Keratinocyte (primary cell): ENCODE measurements around the gene MED12L. TPM values are rescaled to one million over a fixed set of nuclear protein-coding genes. Genes with fewer than 3 reads are reported as not detected.

Source experiments
- DNase-seq: peaks from one replicate; pipeline ENCODE4 v3.0.0-alpha.2; 2011; ENCODE audit warnings: low read depth, missing footprints, low spot score
- FAIRE-seq: peaks from 2 replicates; lab custom pipeline; 2011; peaks lifted over from hg19 to GRCh38; lab: Jason Lieb, UNC
- H2AFZ ChIP-seq: 2 replicates; pipeline ENCODE4 v1.6.0; 2012; ENCODE audit warnings: low read length, control low read depth, inconsistent platforms; ENCODE audit not compliant: control insufficient read depth
- H3K27ac ChIP-seq: 2 replicates; pipeline ENCODE4 v1.5.1; 2011; ENCODE audit warnings: low read length; ENCODE audit not compliant: control insufficient read depth, insufficient read depth
- H3K27me3 ChIP-seq: 3 replicates; pipeline ENCODE4 v1.6.0; 2011; ENCODE audit warnings: low read length; ENCODE audit not compliant: control insufficient read depth, insufficient read depth; ENCODE audit errors: extremely low read depth
- H3K36me3 ChIP-seq, 2 experiments: 2 replicates in 1 of 2; 3 replicates in 1 of 2; pipeline ENCODE4 v1.5.1; 2011; ENCODE audit warnings: low read length in 2 of 2, mild to moderate bottlenecking in 1 of 2; ENCODE audit not compliant: control insufficient read depth in 2 of 2, insufficient read depth in 2 of 2; ENCODE audit errors: extremely low read depth in 1 of 2
- H3K4me1 ChIP-seq: 3 replicates; pipeline ENCODE4 v1.5.1; 2011; ENCODE audit warnings: low read length; ENCODE audit not compliant: control insufficient read depth, insufficient read depth; ENCODE audit errors: extremely low read depth
- H3K4me2 ChIP-seq: 3 replicates; pipeline ENCODE4 v1.6.0; 2011; ENCODE audit warnings: low read depth, low read length; ENCODE audit not compliant: control insufficient read depth, insufficient read depth; ENCODE audit errors: extremely low read depth
- H3K4me3 ChIP-seq, 3 experiments: fragments of 200-600 bp in 1 of 3; sonication (generic) in 1 of 3; 2 replicates in 2 of 3; 3 replicates in 1 of 3; pipeline ENCODE4 v1.5.1; 2011 to 2016; ENCODE audit warnings: low read length in 3 of 3, mild to moderate bottlenecking in 3 of 3, control low read depth in 2 of 3, inconsistent platforms in 1 of 3, low read depth in 1 of 3, mixed read lengths in 1 of 3, mixed run types in 1 of 3, moderate library complexity in 1 of 3; ENCODE audit not compliant: control insufficient read depth in 2 of 3, insufficient read depth in 2 of 3; ENCODE audit errors: extremely low read depth in 1 of 3
- H3K79me2 ChIP-seq: 2 replicates; pipeline ENCODE4 v1.6.0; 2012; ENCODE audit warnings: low read length; ENCODE audit not compliant: control insufficient read depth, insufficient read depth
- H3K9ac ChIP-seq: 3 replicates; pipeline ENCODE4 v1.6.0; 2011; ENCODE audit warnings: low read length; ENCODE audit not compliant: control insufficient read depth, insufficient read depth; ENCODE audit errors: extremely low read depth
- H3K9me1 ChIP-seq: 3 replicates; pipeline ENCODE4 v1.6.0; 2011; ENCODE audit warnings: low read length; ENCODE audit not compliant: control insufficient read depth, insufficient read depth; ENCODE audit errors: extremely low read depth
- H3K9me3 ChIP-seq: 2 replicates; pipeline ENCODE4 v1.5.1; 2012; ENCODE audit warnings: low read depth, low read length; ENCODE audit not compliant: control insufficient read depth
- H4K20me1 ChIP-seq: 3 replicates; pipeline ENCODE4 v1.6.0; 2011; ENCODE audit warnings: low read length; ENCODE audit not compliant: control insufficient read depth, insufficient read depth; ENCODE audit errors: extremely low read depth
- EZH2 ChIP-seq: IDR thresholded peaks from one replicate; pipeline ENCODE4 v1.6.1; 2012; ENCODE audit warnings: inconsistent platforms, mild to moderate bottlenecking, low read length, moderate library complexity
- dilution Hi-C: fragments of 300-500 bp; cut with MboI; formaldehyde crosslinking; loops from one replicate; pipeline ENCODE4 v1.7.0; 2020; ENCODE audit warnings: low sequenced_read_pairs; ENCODE audit not compliant: extremely low pct_ligation_motif_present
- polyA plus RNA-seq, 5 experiments: library from polyadenylated mRNA; depleted of rRNA in 3 of 5; stranded (reverse) in 3 of 5; stranded (forward) in 1 of 5; unstranded in 1 of 5; fragments of >200 nt; gene quantifications; 1 replicate in 1 of 5; 2 replicates in 3 of 5; 3 replicates in 1 of 5; pipeline versions ENCODE4 v1.2.1 to v1.2.3, GENCODE V29; 2011 to 2012; ENCODE audit warnings: missing spikeins in 2 of 5, low read depth in 1 of 5, low replicate concordance in 1 of 5
- TF ChIP-seq, protein P1 (sequence below), 3 experiments: IDR thresholded peaks in 1 of 3; conservative IDR thresholded peaks in 1 of 3; optimal IDR thresholded peaks in 1 of 3; 2 replicates in 2 of 3; 3 replicates in 1 of 3; pipeline versions ENCODE3 to v1.5.1; 2011; ENCODE audit warnings: low read length in 3 of 3, mild to moderate bottlenecking in 3 of 3, moderate library complexity in 2 of 3, control low read depth in 1 of 3, inconsistent platforms in 1 of 3; ENCODE audit not compliant: insufficient read depth in 2 of 3; ENCODE audit errors: extremely low read depth in 1 of 3

Gene MED12L
- polyA plus RNA-seq, 1 donor (not counting 4 experiments of a cell fraction or from before 2014, with no cell fraction given) = 0.04 TPM

DNA sequence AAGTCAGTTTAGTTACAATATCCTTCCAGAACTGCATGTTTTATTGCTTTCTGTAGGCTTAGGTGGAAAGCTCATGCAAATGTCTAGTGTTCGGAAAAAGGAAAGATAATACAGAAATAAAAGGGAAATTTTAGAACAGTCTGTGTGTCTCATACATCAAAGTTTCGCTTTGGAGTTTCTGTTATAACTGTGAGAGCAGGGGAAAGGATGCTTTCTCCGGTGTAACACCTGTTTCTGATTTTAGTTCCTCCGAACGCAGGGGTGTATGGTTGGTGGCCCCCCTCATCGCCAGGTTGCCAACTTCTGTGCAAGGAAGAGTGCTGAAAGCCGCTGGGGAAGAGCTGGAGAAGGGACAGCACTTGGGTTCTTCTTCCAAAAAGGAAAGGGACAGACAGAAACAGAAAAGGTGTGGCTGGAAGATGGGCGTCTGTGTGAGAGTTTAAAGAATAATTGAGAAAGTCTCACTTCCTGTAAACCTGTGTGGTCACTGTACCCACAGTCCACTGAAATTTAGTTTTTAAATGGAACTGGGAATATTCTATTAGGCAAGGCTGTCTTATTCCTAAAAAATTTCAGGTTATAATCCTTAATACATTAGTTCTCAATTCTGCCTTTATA is 292.4 kb downstream of the MED12L start:
- dilution Hi-C loops = no loop called here
- FAIRE-seq = no peak

DNA sequence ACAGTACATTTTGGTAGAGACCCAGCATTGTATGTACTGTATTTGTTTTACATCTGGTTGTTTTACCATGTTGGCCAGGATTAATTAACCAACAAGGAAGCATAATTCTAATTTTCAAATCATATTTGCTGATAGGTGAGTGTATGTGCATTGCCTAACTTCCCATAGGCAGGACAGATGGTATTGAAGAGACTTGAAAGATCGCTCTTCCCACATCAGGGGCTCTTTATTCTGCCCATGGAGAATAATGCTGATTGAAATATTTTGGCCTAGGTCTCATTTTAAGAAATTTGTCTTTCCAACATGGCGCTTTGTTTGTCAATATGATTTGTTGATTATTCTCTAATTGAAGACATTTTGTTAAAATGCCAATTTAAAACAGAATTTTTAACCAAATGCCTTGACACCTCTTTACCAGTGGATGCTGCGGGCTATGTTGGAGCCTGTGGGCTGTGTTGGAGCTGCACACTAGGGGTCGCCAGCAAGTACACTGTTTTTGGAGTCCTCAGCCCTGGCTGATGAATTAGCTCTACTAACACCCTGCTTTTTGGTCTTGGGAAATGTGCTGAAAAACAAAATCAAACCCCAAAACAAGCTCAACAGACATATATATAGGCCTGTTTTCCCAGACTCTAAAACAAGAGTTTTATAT is 293.7 kb downstream of the MED12L start:
- peak; percentile 26 for FAIRE-seq
- no peaks in the 10 kb centered on the region for H3K4me1 ChIP-seq
- no peak overlapping the region for H3K27ac ChIP-seq
- H3K36me3 ChIP-seq = no peaks in the 10 kb centered on the region
- no peaks in the 10 kb centered on the region for H3K27me3 ChIP-seq
- H2AFZ ChIP-seq = no peak overlapping the region
- H3K79me2 ChIP-seq = no peaks in the 10 kb centered on the region
- TF ChIP-seq EZH2 = no peak
- TF ChIP-seq, protein P1, sequence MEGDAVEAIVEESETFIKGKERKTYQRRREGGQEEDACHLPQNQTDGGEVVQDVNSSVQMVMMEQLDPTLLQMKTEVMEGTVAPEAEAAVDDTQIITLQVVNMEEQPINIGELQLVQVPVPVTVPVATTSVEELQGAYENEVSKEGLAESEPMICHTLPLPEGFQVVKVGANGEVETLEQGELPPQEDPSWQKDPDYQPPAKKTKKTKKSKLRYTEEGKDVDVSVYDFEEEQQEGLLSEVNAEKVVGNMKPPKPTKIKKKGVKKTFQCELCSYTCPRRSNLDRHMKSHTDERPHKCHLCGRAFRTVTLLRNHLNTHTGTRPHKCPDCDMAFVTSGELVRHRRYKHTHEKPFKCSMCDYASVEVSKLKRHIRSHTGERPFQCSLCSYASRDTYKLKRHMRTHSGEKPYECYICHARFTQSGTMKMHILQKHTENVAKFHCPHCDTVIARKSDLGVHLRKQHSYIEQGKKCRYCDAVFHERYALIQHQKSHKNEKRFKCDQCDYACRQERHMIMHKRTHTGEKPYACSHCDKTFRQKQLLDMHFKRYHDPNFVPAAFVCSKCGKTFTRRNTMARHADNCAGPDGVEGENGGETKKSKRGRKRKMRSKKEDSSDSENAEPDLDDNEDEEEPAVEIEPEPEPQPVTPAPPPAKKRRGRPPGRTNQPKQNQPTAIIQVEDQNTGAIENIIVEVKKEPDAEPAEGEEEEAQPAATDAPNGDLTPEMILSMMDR (optimal IDR thresholded peaks at IDR 0.05 in 1 of 3, IDR thresholded peaks at IDR 0.05 in 1 of 3, conservative IDR thresholded peaks at IDR 0.05 in 1 of 3; ENCODE audit: extremely low read depth in 1 of 3, insufficient read depth in 2 of 3, low read length in 3 of 3) = peak; percentile 55 to 70 (median 63)
- H4K20me1 ChIP-seq = no peaks in the 10 kb centered on the region
- no peak overlapping the region for H3K4me3 ChIP-seq
- no peaks in the 10 kb centered on the region for H3K9me1 ChIP-seq
- no peaks in the 10 kb centered on the region for H3K9me3 ChIP-seq
- H3K9ac ChIP-seq = no peak overlapping the region
- DNase-seq = no peak
- no peak overlapping the region for H3K4me2 ChIP-seq
- dilution Hi-C loops = no loop called here

More for the DNA sequence above, 292.4 kb downstream of the MED12L start:
- Histone ChIP-seq H3K4me2 (no peak overlapping the region), H2AFZ (no peak overlapping the region), H3K4me3 (no peak overlapping the region), H3K36me3 (no peaks in the 10 kb centered on the region), H3K4me1 (no peaks in the 10 kb centered on the region), H3K9me1 (no peaks in the 10 kb centered on the region), H3K9me3 (no peaks in the 10 kb centered on the region), H3K27me3 (no peaks in the 10 kb centered on the region), H3K79me2 (no peaks in the 10 kb centered on the region), H3K27ac (no peak overlapping the region), H3K9ac (no peak overlapping the region), H4K20me1 (no peaks in the 10 kb centered on the region)
- no peak for DNase-seq
- no peak for TF ChIP-seq EZH2
- TF ChIP-seq, protein P1 (optimal IDR thresholded peaks at IDR 0.05 in 1 of 3, IDR thresholded peaks at IDR 0.05 in 1 of 3, conservative IDR thresholded peaks at IDR 0.05 in 1 of 3; ENCODE audit: extremely low read depth in 1 of 3, insufficient read depth in 2 of 3, low read length in 3 of 3) = no peak
